NCI-H2107 treated with DMSO at 0.1 percent for 48 hours (cell line): ENCODE data around the gene ALOX15B.
"Not testable (repeated sequence)": the region's sequence is repeated elsewhere in the genome, so short reads cannot be mapped to it uniquely, and the experiment has no call there.

Experiments used
- DNase-seq: peaks from one replicate; lab custom pipeline; 2025; ENCODE audit not compliant: unreplicated experiment; lab: John Stamatoyannopoulos, UW

Gene ALOX15B

DNA sequence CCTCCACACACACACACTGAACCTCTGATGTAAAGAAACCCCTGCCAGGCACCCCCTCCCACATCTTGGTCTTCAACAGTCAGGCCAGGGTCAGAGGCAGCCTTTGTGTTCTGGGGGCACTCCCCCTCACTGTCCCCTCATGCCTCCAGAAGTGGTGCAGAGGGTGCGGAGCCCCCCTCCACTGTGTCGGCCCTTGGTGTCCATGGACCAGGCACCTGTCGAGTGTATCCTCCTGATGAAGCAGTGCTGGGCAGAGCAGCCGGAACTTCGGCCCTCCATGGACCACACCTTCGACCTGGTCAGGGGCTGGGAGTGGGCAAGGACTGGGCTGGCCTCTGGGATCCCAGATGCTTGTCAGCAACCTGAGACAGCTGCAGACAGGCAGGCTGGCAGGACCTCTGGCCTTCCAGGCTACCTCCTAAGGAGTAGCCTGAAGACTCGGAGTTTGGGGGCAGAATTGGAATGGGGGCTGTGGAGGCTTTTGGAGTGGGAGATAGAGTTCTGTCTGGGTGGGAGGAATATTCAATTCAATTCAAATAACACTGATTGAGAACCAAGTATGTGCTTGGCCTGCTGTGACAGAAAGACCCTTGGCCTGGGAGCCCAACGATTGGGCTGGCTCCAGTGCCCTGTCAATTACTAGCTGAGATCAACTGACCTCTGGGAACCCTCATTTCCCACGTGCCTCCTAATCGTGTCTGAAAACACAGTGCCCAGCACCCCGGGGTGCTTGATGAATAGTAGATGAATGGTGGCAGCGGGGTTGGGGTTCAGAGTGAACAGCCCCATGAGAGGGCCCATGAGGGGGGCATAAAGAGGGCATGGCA lies 24.9 kb upstream of the ALOX15B start:
- no peak for DNase-seq

DNA sequence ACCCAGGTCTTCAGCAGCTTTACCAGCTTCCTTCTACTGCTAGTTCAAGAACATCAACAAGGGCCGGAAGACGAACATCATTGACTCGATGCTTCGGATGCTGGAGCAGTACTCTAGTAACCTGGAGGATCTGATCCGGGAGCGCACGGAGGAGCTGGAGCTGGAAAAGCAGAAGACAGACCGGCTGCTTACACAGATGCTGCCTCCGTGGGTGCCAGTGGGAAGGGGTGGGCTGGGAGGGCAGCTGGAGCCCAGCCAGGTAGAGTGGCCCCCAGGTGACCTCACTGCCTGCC lies 24.4 kb upstream of the ALOX15B start:
- DNase-seq: no peak

DNA sequence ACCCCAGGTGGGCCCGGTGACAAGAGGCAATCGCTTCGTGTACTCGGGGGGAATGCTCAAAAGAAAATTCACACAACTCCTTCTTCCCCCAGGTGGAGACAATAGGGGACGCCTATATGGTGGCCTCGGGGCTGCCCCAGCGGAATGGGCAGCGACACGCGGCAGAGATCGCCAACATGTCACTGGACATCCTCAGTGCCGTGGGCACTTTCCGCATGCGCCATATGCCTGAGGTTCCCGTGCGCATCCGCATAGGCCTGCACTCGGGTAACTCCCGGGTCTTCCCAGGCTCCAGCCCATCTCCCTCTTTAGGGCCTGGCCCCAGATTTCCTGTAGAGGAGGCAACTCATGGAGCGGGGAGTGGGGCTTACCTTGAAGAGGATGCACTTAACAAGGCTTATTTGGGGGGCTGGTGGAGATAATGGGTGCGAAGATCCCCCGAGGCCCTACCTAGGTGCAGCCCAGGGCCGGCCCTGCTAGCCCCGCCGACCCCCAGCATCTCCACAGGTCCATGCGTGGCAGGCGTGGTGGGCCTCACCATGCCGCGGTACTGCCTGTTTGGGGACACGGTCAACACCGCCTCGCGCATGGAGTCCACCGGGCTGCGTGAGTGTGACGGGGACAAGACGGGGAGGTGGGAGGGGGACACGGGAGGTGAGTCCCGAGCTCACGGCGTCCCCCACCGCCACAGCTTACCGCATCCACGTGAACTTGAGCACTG lies 23.5 kb upstream of the ALOX15B start:
- no peak for DNase-seq

GRCh38 chr17:8015957-8016631 lies 22.8 kb upstream of the ALOX15B start:
- DNase-seq: no peak

GRCh38 chr17:8016632-8017424 lies 22.0 kb upstream of the ALOX15B start:
- no peak for DNase-seq

- no peak for DNase-seq
These were observed 20.4 kb upstream of the ALOX15B start for GRCh38 chr17:8018436-8018835.

DNA sequence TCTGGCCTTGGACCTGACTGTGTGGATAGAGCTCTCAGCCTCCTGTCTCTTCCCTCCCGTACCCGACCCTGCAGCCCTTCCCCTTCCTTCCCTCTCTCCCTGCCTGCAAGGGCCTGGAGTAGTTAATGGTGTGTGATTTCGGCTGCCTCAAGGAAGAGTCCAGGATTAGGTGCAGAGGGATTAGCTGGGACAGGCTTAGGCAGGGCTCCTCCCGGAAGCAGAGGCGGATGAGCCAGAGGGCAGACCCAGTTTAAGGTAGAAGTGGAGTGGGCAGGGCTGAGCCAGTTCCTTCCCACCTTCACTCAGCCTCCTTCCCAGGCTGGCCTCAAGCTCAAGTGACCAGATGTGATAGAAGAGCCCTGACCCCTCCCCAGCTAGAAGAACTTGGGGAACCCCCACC lies 19.7 kb upstream of the ALOX15B start:
- no peak for DNase-seq

DNA sequence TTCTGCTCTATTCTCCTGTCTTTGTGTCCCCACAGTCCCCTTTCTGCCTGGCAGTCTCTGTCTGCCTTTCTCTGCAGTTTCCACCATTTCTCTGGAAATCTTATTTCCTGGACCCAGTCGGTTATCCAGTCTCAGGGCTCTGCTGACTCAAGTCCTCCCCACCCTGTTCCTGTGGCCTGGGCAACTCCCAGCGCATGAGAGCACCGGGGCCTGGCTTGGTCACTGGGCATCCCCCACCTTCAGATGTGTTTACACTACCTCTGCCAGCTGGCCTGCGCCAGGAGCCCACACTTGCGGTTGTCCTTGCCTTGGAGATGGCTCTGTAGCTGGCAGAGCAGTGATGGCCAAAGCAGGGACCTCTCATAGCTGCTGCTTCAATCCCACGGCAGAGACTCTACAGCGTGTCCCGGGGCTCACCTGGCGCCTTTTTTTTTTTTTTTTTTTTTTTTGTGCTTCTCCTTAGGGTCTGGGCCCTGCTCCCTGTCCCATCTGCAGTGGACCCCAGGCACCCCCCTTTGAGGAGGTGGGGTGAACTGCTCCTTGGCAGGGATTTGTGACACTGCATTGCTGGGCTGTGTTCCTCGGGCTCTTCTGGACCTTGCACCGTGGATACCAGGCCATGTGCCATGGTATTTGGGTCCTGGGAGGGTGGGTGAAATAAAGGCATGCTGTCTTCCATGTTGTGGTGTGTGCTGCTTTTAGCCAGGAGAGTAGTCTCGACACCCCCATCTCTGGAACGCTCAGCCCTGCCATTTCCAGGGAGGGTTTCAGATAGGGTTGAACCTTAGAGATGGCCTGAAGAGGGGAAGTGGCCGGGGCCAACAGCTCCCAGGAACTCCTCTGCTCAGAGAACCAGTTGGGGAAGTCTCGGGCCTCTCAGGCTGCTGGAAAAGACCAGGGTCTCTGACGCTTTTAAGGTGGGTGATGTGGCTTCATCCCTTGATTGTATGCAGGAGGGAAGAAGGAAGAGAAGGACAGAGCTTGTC lies 18.9 kb upstream of the ALOX15B start:
- no peak for DNase-seq

DNA sequence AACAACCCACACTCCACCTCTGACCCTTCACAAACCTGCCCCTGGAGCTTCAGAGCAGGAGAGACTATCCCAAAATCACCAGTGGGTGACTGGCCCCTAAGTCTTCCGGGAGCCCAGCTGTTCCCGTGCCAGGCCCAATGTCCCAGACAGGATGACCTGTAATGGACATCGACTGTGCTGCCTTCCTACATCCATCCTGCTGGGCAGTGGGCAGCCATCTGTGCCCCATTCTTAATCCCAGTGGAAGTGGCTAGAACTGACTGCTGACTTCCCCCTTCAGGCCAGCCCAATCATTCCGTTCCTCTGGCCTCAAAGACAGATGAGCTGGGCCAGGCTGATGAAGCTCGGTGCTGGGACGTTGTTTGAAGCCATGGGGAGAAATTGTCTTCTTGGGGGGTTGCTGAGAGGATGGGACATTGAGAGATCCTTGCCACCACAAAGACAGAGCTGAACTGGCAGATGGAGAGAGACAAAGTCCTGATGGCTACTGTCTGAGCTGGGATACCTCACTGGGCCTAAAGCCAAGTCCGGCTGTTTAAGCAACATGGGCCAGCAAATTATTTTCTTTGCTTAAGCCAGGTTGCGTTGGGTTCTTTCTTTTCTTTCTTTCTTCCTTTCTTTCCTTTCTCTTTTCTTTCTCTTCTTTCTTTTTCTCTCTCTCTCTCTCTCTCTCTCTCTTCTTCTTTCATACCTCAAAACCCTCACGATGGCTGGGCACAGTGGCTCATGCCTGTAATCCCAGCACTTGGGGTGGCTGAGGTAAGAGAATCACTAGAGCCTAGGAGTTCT lies 17.9 kb upstream of the ALOX15B start:
- no peak for DNase-seq

DNA sequence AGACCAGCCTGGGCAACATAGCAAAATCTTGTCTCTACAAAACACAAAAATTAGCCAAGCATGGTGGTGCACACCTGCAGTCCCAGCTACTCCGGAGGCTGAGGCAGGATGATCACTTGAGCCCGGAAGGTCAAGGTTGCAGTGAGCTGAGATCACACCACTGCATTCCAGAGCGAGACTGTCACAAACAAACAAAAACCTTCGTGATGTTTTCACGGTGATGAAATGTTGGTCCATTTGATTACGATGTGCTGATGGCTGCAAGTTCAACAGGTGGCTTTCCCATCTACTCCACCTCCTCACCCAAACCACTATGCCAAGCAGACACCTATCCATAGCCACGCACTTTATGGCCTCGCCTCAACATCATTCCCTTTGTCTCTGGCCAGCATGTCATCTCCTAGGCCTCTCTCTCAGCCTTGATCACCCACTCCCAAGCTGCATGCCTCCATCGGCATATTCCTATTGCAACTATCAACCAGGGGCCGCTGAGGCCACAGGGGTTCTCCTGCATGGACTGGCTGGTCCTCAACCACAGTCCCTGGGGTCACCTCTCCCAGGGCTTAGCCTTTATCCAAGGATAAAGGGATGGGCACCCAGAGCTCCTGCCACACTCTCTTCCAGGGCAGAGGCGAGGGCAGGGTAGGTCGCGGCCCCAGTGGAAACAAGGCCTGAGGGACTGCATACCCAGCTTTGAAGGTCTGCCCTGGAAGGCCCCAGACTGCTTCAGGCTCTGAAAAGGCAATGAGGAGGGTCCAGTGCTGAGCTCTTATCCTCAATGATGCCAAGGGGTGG lies 17.1 kb upstream of the ALOX15B start:
- no peak for DNase-seq

DNA sequence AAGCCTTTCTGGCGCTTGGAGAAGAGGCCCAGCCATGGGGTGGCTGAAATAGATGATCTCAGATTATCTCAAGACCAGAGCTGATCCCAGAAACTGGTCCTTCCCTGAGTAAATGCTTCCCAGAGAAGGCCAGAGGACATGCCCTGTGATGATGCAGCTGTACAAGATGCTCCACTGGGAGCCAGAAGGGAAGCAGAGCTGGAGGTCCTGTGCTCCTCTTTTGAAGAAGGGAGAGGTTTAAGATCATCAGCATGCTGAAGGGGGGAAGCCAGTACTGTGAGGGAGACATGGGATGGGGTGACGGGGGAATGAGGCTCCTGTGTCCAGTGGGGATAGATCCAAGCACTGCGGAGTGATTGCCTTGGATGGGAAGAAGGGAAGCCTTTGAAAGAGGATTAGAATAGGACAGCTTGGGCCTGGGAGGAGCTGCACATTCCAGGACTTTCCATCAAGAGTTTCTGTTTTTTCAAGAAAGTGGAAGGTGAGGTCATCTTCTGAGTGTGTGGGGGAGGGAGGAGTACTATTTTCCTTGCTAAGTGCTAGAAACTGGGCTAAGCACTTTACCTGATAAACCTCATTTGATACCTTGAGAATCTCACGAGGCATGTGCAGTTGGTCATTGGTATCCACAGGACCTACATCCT lies 16.4 kb upstream of the ALOX15B start:
- DNase-seq: no peak

DNA sequence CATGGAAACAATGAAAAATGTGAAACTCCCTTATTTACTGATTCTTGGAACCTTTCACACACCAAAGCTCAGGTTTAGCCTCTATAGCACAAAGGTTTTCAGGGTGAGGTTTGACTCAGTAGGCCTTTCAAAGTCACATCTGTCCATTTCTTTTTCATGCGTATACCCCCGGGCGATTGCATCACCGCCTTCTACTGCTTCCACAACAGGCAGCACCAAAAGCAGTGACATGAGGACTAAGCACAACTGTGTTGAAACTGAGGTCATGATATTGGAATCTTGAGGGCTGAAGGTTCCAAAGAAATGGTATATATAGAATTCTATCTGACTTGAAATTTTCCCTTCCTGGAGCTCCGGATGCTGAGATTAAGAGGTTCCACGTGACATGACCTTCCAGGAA lies 14.7 kb upstream of the ALOX15B start:
- not testable (repeated sequence) for DNase-seq

GRCh38 chr17:8025176-8025911 lies 13.5 kb upstream of the ALOX15B start:
- no peak for DNase-seq

- DNase-seq: no peak
These were observed 9.7 kb upstream of the ALOX15B start for GRCh38 chr17:8029121-8029520.

- DNase-seq: no peak
These were observed 7.6 kb upstream of the ALOX15B start for GRCh38 chr17:8031261-8031661.

- DNase-seq: no peak
These were observed 6.9 kb upstream of the ALOX15B start for GRCh38 chr17:8031950-8032349.

DNA sequence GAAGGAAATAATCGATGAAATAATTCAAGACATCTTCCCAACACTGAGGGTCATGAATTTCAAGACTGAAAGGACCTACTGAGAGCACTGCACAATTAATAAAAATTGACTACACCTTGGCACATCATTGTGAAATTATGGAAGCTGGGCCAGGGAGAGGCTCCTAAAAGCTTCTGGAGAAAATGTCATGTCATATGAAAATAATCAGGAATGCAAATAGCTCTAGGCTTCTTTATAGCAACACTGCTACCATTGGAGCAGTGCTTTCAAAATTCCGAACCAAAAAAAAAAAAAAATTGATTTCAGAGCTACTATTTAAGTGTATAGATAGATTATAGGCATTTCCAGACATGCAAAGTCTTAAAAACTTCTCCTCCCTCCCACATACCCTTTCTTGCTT lies 6.4 kb upstream of the ALOX15B start:
- no peak for DNase-seq
